ENCODE data around the gene CSF3.

Gene CSF3

GRCh38 chr17:40033339-40033738, 18.1 kb downstream of the CSF3 start:
- no peak for TF ChIP-seq CTCF (IDR thresholded peaks at IDR 0.05; ENCODE audit: low read depth, low read length)
- no peak overlapping the region for H3K4me3 ChIP-seq (ENCODE audit: low read depth, low read length)

GRCh38 chr17:40034426-40035161, 19.4 kb downstream of the CSF3 start:
- no peak overlapping the region for H3K4me3 ChIP-seq (ENCODE audit: low read depth, low read length)
- TF ChIP-seq CTCF (IDR thresholded peaks at IDR 0.05; ENCODE audit: low read depth, low read length) = no peak

GRCh38 chr17:40035162-40035559, 19.9 kb downstream of the CSF3 start:
- TF ChIP-seq CTCF (IDR thresholded peaks at IDR 0.05; ENCODE audit: low read depth, low read length) = peak; percentile 77
- H3K4me3 ChIP-seq (ENCODE audit: low read depth, low read length) = no peak overlapping the region

GRCh38 chr17:40038882-40039513, 23.8 kb downstream of the CSF3 start:
- H3K4me3 ChIP-seq (ENCODE audit: low read depth, low read length) = no peak overlapping the region
- TF ChIP-seq CTCF (IDR thresholded peaks at IDR 0.05; ENCODE audit: low read depth, low read length) = peak; percentile 85

- no peak overlapping the region for H3K4me3 ChIP-seq (ENCODE audit: low read depth, low read length)
- no peak for TF ChIP-seq CTCF (IDR thresholded peaks at IDR 0.05; ENCODE audit: low read depth, low read length)
These were observed 26.0 kb downstream of the CSF3 start for GRCh38 chr17:40041196-40041595.

- no peak overlapping the region for H3K4me3 ChIP-seq (ENCODE audit: low read depth, low read length)
- TF ChIP-seq CTCF (IDR thresholded peaks at IDR 0.05; ENCODE audit: low read depth, low read length) = no peak
These were observed 41.3 kb downstream of the CSF3 start for GRCh38 chr17:40056379-40057015.
